Calu3 (cell line): ENCODE results near the gene KHNYN. TPM values are rescaled to one million over a fixed set of nuclear protein-coding genes. Genes with fewer than 3 reads are reported as not detected.

ENCODE experiments used
- BruUV-seq: library from RNA; stranded (reverse); fragments of 400-500 nt; replicated peaks from 2 replicates; lab custom pipeline; 2021; lab: Mats Ljungman, UMichigan
- CTCF ChIA-PET: fragments of 300-600 bp; sonication (Branson Sonifier 250); formaldehyde crosslinking; loops from one replicate; lab custom pipeline; 2022; ENCODE audit warnings: antibody characterized with exemption; lab: Charles Lee
- DNase-seq: peaks from one replicate; pipeline ENCODE4 v3.0.0; 2022
- H3K27ac Mint-ChIP-seq: one replicate; pipeline ENCODE4 v1.8.0; 2022; ENCODE audit warnings: mixed read lengths; ENCODE audit not compliant: unreplicated experiment
- H3K27me3 Mint-ChIP-seq: one replicate; pipeline ENCODE4 v1.8.0; 2022; ENCODE audit warnings: mixed read lengths; ENCODE audit not compliant: unreplicated experiment
- H3K36me3 Mint-ChIP-seq: one replicate; pipeline ENCODE4 v1.8.0; 2022; ENCODE audit warnings: mild to moderate bottlenecking, moderate library complexity, mixed read lengths; ENCODE audit not compliant: insufficient read depth, unreplicated experiment
- H3K4me1 Mint-ChIP-seq: one replicate; pipeline ENCODE4 v1.8.0; 2022; ENCODE audit warnings: mild to moderate bottlenecking, low read depth, mixed read lengths; ENCODE audit not compliant: unreplicated experiment
- H3K4me3 Mint-ChIP-seq: one replicate; pipeline ENCODE4 v1.8.0; 2022; ENCODE audit warnings: mild to moderate bottlenecking, low read depth, moderate library complexity, mixed read lengths; ENCODE audit not compliant: unreplicated experiment
- H3K9me3 Mint-ChIP-seq: one replicate; pipeline ENCODE4 v1.8.0; 2022; ENCODE audit warnings: low read depth, mixed read lengths; ENCODE audit not compliant: unreplicated experiment
- CTCF ChIP-seq: fragments of 200-600 bp; IDR thresholded peaks from one replicate; pipeline ENCODE4 v1.8.0; 2022; ENCODE audit warnings: antibody characterized with exemption; ENCODE audit not compliant: unreplicated experiment
- intact Hi-C: fragments of 100-400 bp; cut with micrococcal nuclease; formaldehyde crosslinking; loops from one replicate; pipeline ENCODE4 v1.10.0; 2022; ENCODE audit not compliant: unreplicated experiment
- total RNA-seq: library from RNA; stranded (reverse); gene quantifications from 2 replicates; pipeline ENCODE4 v1.2.3, GENCODE V29; 2022

Gene KHNYN
- total RNA-seq, 1 experiment from 2014 or later = 47.6 TPM

- Mint-ChIP-seq H3K27me3 (no peaks in the 10 kb centered on the region), H3K36me3 (peaks cover 70% of the 10 kb centered on the region), H3K4me3 (no peak overlapping the region), H3K4me1 (no peaks in the 10 kb centered on the region), H3K27ac (no peak overlapping the region), H3K9me3 (no peaks in the 10 kb centered on the region)
- intact Hi-C loops = no loop called here
- CTCF ChIA-PET = interaction anchor here (1.8 to 3.9 kb wide), 2 partner anchors 72 to 104 kb away, joined by 9 to 22 read pairs; partner anchors contain the start of gene ADCY4
- no peak for TF ChIP-seq CTCF
- no TSS peak for BruUV-seq
- no peak for DNase-seq
Measured at GRCh38 chr14:24437736-24438067, 7.9 kb downstream of the KHNYN start.

- peaks cover 70% of the 10 kb centered on the region for H3K36me3 Mint-ChIP-seq
- no peaks in the 10 kb centered on the region for H3K4me1 Mint-ChIP-seq
- no peak for TF ChIP-seq CTCF
- no peaks in the 10 kb centered on the region for H3K9me3 Mint-ChIP-seq
- intact Hi-C loops = no loop called here
- H3K27ac Mint-ChIP-seq = no peak overlapping the region
- no peak overlapping the region for H3K4me3 Mint-ChIP-seq
- CTCF ChIA-PET = interaction anchor here (0.7 to 1.8 kb wide), 2 partner anchors 73 to 93 kb away, joined by 3 to 9 read pairs; no protein-coding TSS in a partner anchor
- BruUV-seq = no TSS peak
- no peak for DNase-seq
- H3K27me3 Mint-ChIP-seq = no peaks in the 10 kb centered on the region
Measured at GRCh38 chr14:24438223-24439097, 8.7 kb downstream of the KHNYN start.

GRCh38 chr14:24439257-24439656 is 9.5 kb downstream of the KHNYN start:
- Mint-ChIP-seq H3K9me3 (no peaks in the 10 kb centered on the region), H3K27me3 (no peaks in the 10 kb centered on the region), H3K4me1 (no peaks in the 10 kb centered on the region), H3K36me3 (peaks cover 70% of the 10 kb centered on the region), H3K27ac (no peak overlapping the region), H3K4me3 (no peak overlapping the region)
- no TSS peak for BruUV-seq
- no peak for DNase-seq
- CTCF ChIA-PET = interaction anchor here (0.7 kb wide), 1 partner anchor 94 kb away, joined by 3 read pairs; no protein-coding TSS in a partner anchor
- intact Hi-C loops = no loop called here
- no peak for TF ChIP-seq CTCF

GRCh38 chr14:24439830-24440605 is 10.3 kb downstream of the KHNYN start:
- TF ChIP-seq CTCF = no peak
- intact Hi-C loops = no loop called here
- CTCF ChIA-PET = interaction anchor here (0.9 kb wide), 1 partner anchor 106 kb away, joined by 3 read pairs; no protein-coding TSS in a partner anchor
- BruUV-seq = no TSS peak
- Mint-ChIP-seq H3K27me3 (no peaks in the 10 kb centered on the region), H3K4me3 (no peak overlapping the region), H3K27ac (no peak overlapping the region), H3K36me3 (peaks cover 63% of the 10 kb centered on the region), H3K9me3 (no peaks in the 10 kb centered on the region), H3K4me1 (no peaks in the 10 kb centered on the region)
- DNase-seq = no peak
